AG10803 (cell line): Measurements from ENCODE around the gene CENPP.
A peak's percentile ranks its signal among the peaks of the same experiment; 100 is the strongest.

Source experiments
- DNase-seq: peaks from one replicate; pipeline ENCODE4 v3.0.0; 2010; ENCODE audit warnings: low read depth
- H3K4me3 ChIP-seq: 2 replicates; pipeline ENCODE4 v1.5.1; 2011; ENCODE audit warnings: mild to moderate bottlenecking, low read length, control low read depth
- CTCF ChIP-seq: conservative IDR thresholded peaks from 2 replicates; pipeline ENCODE4 v1.5.1; 2011; ENCODE audit warnings: mild to moderate bottlenecking, low read length, control low read depth, inconsistent platforms

Gene CENPP

GRCh38 chr9:92611621-92612285 lies 286.0 kb downstream of the CENPP start:
- no peak for DNase-seq
- no peak overlapping the region for H3K4me3 ChIP-seq
- no peak for TF ChIP-seq CTCF

- no peak for DNase-seq
- H3K4me3 ChIP-seq = no peak overlapping the region
- TF ChIP-seq CTCF = no peak
These were observed 286.5 kb downstream of the CENPP start for GRCh38 chr9:92612292-92612691.

GRCh38 chr9:92612816-92613215 lies 287.1 kb downstream of the CENPP start:
- DNase-seq = no peak
- TF ChIP-seq CTCF = no peak
- no peak overlapping the region for H3K4me3 ChIP-seq

- no peak for TF ChIP-seq CTCF
- H3K4me3 ChIP-seq = no peak overlapping the region
- DNase-seq = no peak
These were observed 287.7 kb downstream of the CENPP start for GRCh38 chr9:92613268-92614122.

GRCh38 chr9:92614123-92614510 lies 288.4 kb downstream of the CENPP start:
- no peak for DNase-seq
- no peak for TF ChIP-seq CTCF
- no peak overlapping the region for H3K4me3 ChIP-seq

- DNase-seq = peak; percentile 67
- TF ChIP-seq CTCF = no peak
- H3K4me3 ChIP-seq = peak overlapping the region; percentile 26; the same call in 1 of the 2 replicates
These were observed 289.2 kb downstream of the CENPP start for GRCh38 chr9:92614763-92615461.
